HepG2 (cell line): ENCODE data around the gene ESYT1. TPM values are rescaled to one million over a fixed set of nuclear protein-coding genes. Genes with fewer than 3 reads are reported as not detected.

Experiments
- ARNT2 ChIP-seq: sonication (generic); formaldehyde crosslinking; IDR thresholded peaks from 2 replicates; pipeline ENCODE4 v1.8.0; 2022; ENCODE audit warnings: mild to moderate bottlenecking, low read depth, missing genetic modification reagents, moderate library complexity
- GATAD2A ChIP-seq: IDR thresholded peaks from 2 replicates; pipeline ENCODE4 v1.6.1; 2016
- KLF9 ChIP-seq: IDR thresholded peaks from 2 replicates; pipeline ENCODE4 v1.6.1; 2016; ENCODE audit warnings: low read depth
- MAFK ChIP-seq, 2 experiments: IDR thresholded peaks in 1 of 2; conservative IDR thresholded peaks in 1 of 2; 2 replicates each; pipeline ENCODE4 v1.6.1; 2011; ENCODE audit warnings: improper control_type of control experiment in 2 of 2, low read length in 2 of 2
- MBNL3 ChIP-seq: fragments of 250-450 bp; sonication (Bioruptor Pico); conservative IDR thresholded peaks from 2 replicates; pipeline ENCODE4 v1.8.0; 2022; ENCODE audit warnings: mild to moderate bottlenecking, inconsistent platforms
- NR3C1 ChIP-seq: sonication (generic); formaldehyde crosslinking; IDR thresholded peaks from 2 replicates; pipeline ENCODE4 v1.4.0; 2020; ENCODE audit warnings: missing genetic modification reagents
- PCBP1 ChIP-seq: fragments of 200-400 bp; formaldehyde crosslinking; IDR thresholded peaks from 2 replicates; pipeline ENCODE4 v1.6.1; 2017; ENCODE audit warnings: mild to moderate bottlenecking, low read depth, low read length, borderline replicate concordance
- PHF5A ChIP-seq: IDR thresholded peaks from one replicate; pipeline ENCODE4 v1.6.1; 2018; ENCODE audit warnings: low read depth, missing genetic modification reagents; ENCODE audit not compliant: unreplicated experiment
- REPIN1 ChIP-seq: sonication (generic); formaldehyde crosslinking; IDR thresholded peaks from 2 replicates; pipeline ENCODE4 v1.8.0; 2022; ENCODE audit warnings: missing genetic modification reagents, low read depth, mild to moderate bottlenecking, borderline replicate concordance
- RXRA ChIP-seq: sonication (generic); formaldehyde crosslinking; IDR thresholded peaks from 2 replicates; pipeline ENCODE4 v1.5.1; 2020; ENCODE audit warnings: missing genetic modification reagents
- SAFB2 ChIP-seq: sonication (generic); formaldehyde crosslinking; IDR thresholded peaks from 2 replicates; pipeline ENCODE4 v1.5.1; 2020; ENCODE audit warnings: missing genetic modification reagents, low read depth, mild to moderate bottlenecking, borderline replicate concordance
- ZC3H13 ChIP-seq: sonication (generic); formaldehyde crosslinking; IDR thresholded peaks from 2 replicates; pipeline ENCODE4 v1.8.1; 2023; ENCODE audit warnings: mild to moderate bottlenecking, missing genetic modification reagents, moderate library complexity
- ZFP82 ChIP-seq: sonication (generic); formaldehyde crosslinking; IDR thresholded peaks from 2 replicates; pipeline ENCODE4 v1.5.1; 2020; ENCODE audit warnings: mild to moderate bottlenecking, missing genetic modification reagents, borderline replicate concordance
- ZNF446 ChIP-seq: sonication (generic); formaldehyde crosslinking; IDR thresholded peaks from 2 replicates; pipeline ENCODE4 v1.5.0; 2020; ENCODE audit warnings: mild to moderate bottlenecking, missing genetic modification reagents
- ZNF451 ChIP-seq: sonication (generic); formaldehyde crosslinking; IDR thresholded peaks from 2 replicates; pipeline ENCODE4 v1.5.0; 2020; ENCODE audit warnings: mild to moderate bottlenecking, missing genetic modification reagents
- ZNF615 ChIP-seq: sonication (generic); formaldehyde crosslinking; IDR thresholded peaks from 2 replicates; pipeline ENCODE4 v1.5.0; 2020; ENCODE audit warnings: mild to moderate bottlenecking, missing genetic modification reagents, borderline replicate concordance
- ZNF674 ChIP-seq: sonication (generic); formaldehyde crosslinking; IDR thresholded peaks from 2 replicates; pipeline ENCODE4 v1.5.0; 2020; ENCODE audit warnings: low read depth, mild to moderate bottlenecking, missing genetic modification reagents
- ZSCAN21 ChIP-seq: sonication (generic); formaldehyde crosslinking; IDR thresholded peaks from 2 replicates; pipeline ENCODE4 v1.8.0; 2022; ENCODE audit warnings: mild to moderate bottlenecking, missing genetic modification reagents, moderate library complexity, borderline replicate concordance
- polyA plus RNA-seq, 8 experiments: library from polyadenylated mRNA; depleted of rRNA in 3 of 8; stranded (reverse) in 7 of 8; unstranded in 1 of 8; fragments of >200 nt; fragmentation: Illumina TruSeq in 4 of 8; extraction: Trizol in 4 of 8; gene quantifications; 2 replicates each; pipeline versions ENCODE4 v1.2.1 to v1.2.3, GENCODE V29; 2011 to 2016; ENCODE audit warnings: low read depth in 4 of 8, missing spikeins in 1 of 8, mixed read lengths in 1 of 8; ENCODE audit not compliant: insufficient read depth in 1 of 8
- total RNA-seq, 5 experiments: library from RNA; depleted of rRNA; stranded (reverse); fragments of >200 nt; fragmentation: Illumina TruSeq; extraction: Trizol; gene quantifications; 2 replicates each; pipeline ENCODE4 v1.2.3, GENCODE V29; 2016; ENCODE audit warnings: low read depth in 1 of 5
- TF ChIP-seq, protein P1 (sequence below): sonication (generic); formaldehyde crosslinking; IDR thresholded peaks from 2 replicates; pipeline ENCODE4 v1.9.0; 2021; ENCODE audit warnings: missing genetic modification reagents, mild to moderate bottlenecking, borderline replicate concordance
- TF ChIP-seq, protein P2 (sequence below): IDR thresholded peaks from 2 replicates; pipeline ENCODE4 v1.6.1; 2016; ENCODE audit warnings: mild to moderate bottlenecking
- TF ChIP-seq, protein P3 (sequence below): sonication (generic); formaldehyde crosslinking; IDR thresholded peaks from 2 replicates; pipeline ENCODE4 v1.4.0; 2020; ENCODE audit warnings: missing genetic modification reagents
- TF ChIP-seq, protein P4 (sequence below): sonication (generic); formaldehyde crosslinking; IDR thresholded peaks from 2 replicates; pipeline ENCODE4 v1.5.1; 2020; ENCODE audit warnings: missing genetic modification reagents, mild to moderate bottlenecking, borderline replicate concordance

The ESYT1 gene
- total and polyA plus RNA-seq, 2 of the 13 experiments (the other 11 are each of a cell fraction or from before 2014, with no cell fraction given): 66.9 to 71.0 TPM

DNA sequence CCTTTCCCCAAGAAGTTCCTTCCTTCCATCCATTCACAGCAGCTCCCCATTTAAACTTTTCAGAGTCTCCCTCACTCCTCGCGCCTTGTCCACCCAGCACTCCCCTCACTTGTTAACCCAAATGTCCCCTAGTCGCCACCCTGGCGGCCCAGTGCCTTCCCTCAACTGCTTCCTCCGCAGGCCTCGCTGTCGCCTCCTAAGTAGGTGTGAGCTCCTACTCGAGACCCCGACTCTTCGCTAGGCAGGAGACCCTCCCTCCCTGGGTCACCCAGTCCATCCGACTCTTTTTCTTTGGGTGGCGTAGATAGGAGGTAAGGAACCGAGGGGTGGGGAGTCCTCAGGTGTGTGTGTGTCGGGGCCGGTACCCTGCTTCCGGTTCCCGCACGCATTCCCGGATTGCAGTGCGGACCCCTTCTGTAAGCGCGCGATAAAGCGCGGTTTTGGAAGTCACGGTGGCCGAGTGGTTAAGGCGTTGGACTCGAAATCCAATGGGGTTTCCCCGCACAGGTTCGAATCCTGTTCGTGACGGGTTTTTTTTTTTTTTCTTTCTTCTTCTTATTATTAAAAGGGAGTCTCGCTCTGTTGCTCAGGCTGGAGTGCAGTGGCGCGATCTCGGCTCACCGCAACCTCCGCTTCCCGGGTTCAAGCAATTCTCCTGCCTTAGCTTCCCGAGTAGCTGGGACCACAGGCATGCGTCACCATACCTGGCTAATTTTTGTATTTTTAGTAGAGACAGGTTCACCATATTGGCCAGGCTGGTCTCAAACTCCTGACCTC, 62.0 kb downstream of the ESYT1 start (continued):
- no peak for TF ChIP-seq PHF5A (CRISPR knock-in tag)
- no peak for TF ChIP-seq ZFP82 (CRISPR knock-in tag)
- TF ChIP-seq, protein P1, sequence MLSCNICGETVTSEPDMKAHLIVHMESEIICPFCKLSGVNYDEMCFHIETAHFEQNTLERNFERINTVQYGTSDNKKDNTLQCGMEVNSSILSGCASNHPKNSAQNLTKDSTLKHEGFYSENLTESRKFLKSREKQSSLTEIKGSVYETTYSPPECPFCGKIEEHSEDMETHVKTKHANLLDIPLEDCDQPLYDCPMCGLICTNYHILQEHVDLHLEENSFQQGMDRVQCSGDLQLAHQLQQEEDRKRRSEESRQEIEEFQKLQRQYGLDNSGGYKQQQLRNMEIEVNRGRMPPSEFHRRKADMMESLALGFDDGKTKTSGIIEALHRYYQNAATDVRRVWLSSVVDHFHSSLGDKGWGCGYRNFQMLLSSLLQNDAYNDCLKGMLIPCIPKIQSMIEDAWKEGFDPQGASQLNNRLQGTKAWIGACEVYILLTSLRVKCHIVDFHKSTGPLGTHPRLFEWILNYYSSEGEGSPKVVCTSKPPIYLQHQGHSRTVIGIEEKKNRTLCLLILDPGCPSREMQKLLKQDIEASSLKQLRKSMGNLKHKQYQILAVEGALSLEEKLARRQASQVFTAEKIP (CRISPR knock-in tag): no peak
- TF ChIP-seq ZNF451 (CRISPR knock-in tag): peak; percentile 75; the same call in 1 of the 2 replicates
- TF ChIP-seq, protein P2, sequence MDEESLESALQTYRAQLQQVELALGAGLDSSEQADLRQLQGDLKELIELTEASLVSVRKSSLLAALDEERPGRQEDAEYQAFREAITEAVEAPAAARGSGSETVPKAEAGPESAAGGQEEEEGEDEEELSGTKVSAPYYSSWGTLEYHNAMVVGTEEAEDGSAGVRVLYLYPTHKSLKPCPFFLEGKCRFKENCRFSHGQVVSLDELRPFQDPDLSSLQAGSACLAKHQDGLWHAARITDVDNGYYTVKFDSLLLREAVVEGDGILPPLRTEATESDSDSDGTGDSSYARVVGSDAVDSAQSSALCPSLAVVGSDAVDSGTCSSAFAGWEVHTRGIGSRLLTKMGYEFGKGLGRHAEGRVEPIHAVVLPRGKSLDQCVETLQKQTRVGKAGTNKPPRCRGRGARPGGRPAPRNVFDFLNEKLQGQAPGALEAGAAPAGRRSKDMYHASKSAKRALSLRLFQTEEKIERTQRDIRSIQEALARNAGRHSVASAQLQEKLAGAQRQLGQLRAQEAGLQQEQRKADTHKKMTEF (CRISPR knock-in tag): peak; percentile 76
- TF ChIP-seq ZNF674 (CRISPR knock-in tag): no peak
- no peak for TF ChIP-seq RXRA (CRISPR knock-in tag)
- TF ChIP-seq ZNF615 (CRISPR knock-in tag): no peak
- TF ChIP-seq SAFB2 (CRISPR knock-in tag): no peak; the same call in 1 of the 2 replicates
- no peak; the same call in 1 of the 2 replicates for TF ChIP-seq REPIN1 (CRISPR knock-in tag)
- TF ChIP-seq, protein P3, sequence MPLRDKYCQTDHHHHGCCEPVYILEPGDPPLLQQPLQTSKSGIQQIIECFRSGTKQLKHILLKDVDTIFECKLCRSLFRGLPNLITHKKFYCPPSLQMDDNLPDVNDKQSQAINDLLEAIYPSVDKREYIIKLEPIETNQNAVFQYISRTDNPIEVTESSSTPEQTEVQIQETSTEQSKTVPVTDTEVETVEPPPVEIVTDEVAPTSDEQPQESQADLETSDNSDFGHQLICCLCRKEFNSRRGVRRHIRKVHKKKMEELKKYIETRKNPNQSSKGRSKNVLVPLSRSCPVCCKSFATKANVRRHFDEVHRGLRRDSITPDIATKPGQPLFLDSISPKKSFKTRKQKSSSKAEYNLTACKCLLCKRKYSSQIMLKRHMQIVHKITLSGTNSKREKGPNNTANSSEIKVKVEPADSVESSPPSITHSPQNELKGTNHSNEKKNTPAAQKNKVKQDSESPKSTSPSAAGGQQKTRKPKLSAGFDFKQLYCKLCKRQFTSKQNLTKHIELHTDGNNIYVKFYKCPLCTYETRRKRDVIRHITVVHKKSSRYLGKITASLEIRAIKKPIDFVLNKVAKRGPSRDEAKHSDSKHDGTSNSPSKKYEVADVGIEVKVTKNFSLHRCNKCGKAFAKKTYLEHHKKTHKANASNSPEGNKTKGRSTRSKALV: 0 out of 2 replicates have a peak, but pooled peaks have one; percentile 51
- TF ChIP-seq MAFK (conservative IDR thresholded peaks at IDR 0.05 in 1 of 2, IDR thresholded peaks at IDR 0.05 in 1 of 2; ENCODE audit: low read length in 2 of 2): no peak
- peak; percentile 51; the same call in 1 of the 2 replicates for TF ChIP-seq ZSCAN21
- TF ChIP-seq KLF9 (CRISPR knock-in tag): no peak
- TF ChIP-seq GATAD2A (CRISPR knock-in tag): peak; percentile 40; the same call in 1 of the 2 replicates
- TF ChIP-seq ZNF446: 0 out of 2 replicates have a peak, but pooled peaks have one; percentile 24
- TF ChIP-seq NR3C1: no peak
- TF ChIP-seq, protein P4, sequence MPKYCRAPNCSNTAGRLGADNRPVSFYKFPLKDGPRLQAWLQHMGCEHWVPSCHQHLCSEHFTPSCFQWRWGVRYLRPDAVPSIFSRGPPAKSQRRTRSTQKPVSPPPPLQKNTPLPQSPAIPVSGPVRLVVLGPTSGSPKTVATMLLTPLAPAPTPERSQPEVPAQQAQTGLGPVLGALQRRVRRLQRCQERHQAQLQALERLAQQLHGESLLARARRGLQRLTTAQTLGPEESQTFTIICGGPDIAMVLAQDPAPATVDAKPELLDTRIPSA (CRISPR knock-in tag): no peak; the same call in 1 of the 2 replicates
- no peak for TF ChIP-seq MBNL3 (CRISPR knock-in tag)
- TF ChIP-seq ZC3H13: peak; percentile 43; the same call in 1 of the 2 replicates
- TF ChIP-seq PCBP1: no peak
- peak; percentile 42; the same call in 1 of the 2 replicates for TF ChIP-seq ARNT2 (CRISPR knock-in tag)
